Omental fat pad (tissue), 4 donors: Measurements from ENCODE around the gene CARD10. TPM values are rescaled to one million over a fixed set of nuclear protein-coding genes. Genes with fewer than 3 reads are reported as not detected.

Experiments
- ATAC-seq: fragments of 150-250 bp; one replicate; pipeline ENCODE4 v1.9.1; 2016; ENCODE audit warnings: mild to moderate bottlenecking, moderate library complexity; ENCODE audit not compliant: low FRiP score
- DNase-seq: peaks from one replicate; pipeline ENCODE4 v3.0.0-alpha.2; 2019; ENCODE audit warnings: low spot score
- CTCF ChIP-seq, 3 donors: fragments of 450-650 bp; IDR thresholded peaks; one replicate each; pipeline ENCODE4 v1.5.1; 2016 to 2017; ENCODE audit warnings: antibody characterized with exemption in 3 of 3, mild to moderate bottlenecking in 3 of 3, moderate library complexity in 2 of 3
- total RNA-seq, 4 donors: library from RNA; depleted of rRNA; stranded (reverse); fragments of >200 nt; gene quantifications; one replicate each; pipeline ENCODE4 v1.1.0, GENCODE V29; 2016

The CARD10 gene
- total RNA-seq, 4 donors from 2014 or later: 2.5 to 18.8 (median 4.8) TPM

GRCh38 chr22:37467391-37467955 is 51.7 kb downstream of the CARD10 start:
- ATAC-seq (no peak), DNase-seq (no peak)
- TF ChIP-seq CTCF (IDR thresholded peaks at IDR 0.05): no peak

- no peak for TF ChIP-seq CTCF (IDR thresholded peaks at IDR 0.05)
- DNase-seq (no peak), ATAC-seq (no peak)
Observed at GRCh38 chr22:37464181-37464580, 55.0 kb downstream of the CARD10 start.

- DNase-seq (no peak), ATAC-seq (no peak)
- no peak for TF ChIP-seq CTCF (IDR thresholded peaks at IDR 0.05)
Observed at GRCh38 chr22:37462983-37463382, 56.2 kb downstream of the CARD10 start.

GRCh38 chr22:37462436-37462835 is 56.8 kb downstream of the CARD10 start:
- ATAC-seq (no peak), DNase-seq (no peak)
- no peak for TF ChIP-seq CTCF (IDR thresholded peaks at IDR 0.05)

- ATAC-seq: no peak
- TF ChIP-seq CTCF (IDR thresholded peaks at IDR 0.05): no peak
Observed at GRCh38 chr22:37461961-37462360, 57.3 kb downstream of the CARD10 start.

GRCh38 chr22:37460684-37461083 is 58.5 kb downstream of the CARD10 start:
- DNase-seq (no peak), ATAC-seq (no peak)
- TF ChIP-seq CTCF (IDR thresholded peaks at IDR 0.05): no peak

More at GRCh38 chr22:37461961-37462360, 57.3 kb downstream of the CARD10 start:
- no peak for DNase-seq

GRCh38 chr22:37459206-37459605 is 60.0 kb downstream of the CARD10 start:
- TF ChIP-seq CTCF (IDR thresholded peaks at IDR 0.05): no peak
- DNase-seq: no peak
- ATAC-seq: no peak
